ENCODE measurements around the gene GPS2.

The GPS2 gene

GRCh38 chr17:7348478-7349242, 33.5 kb upstream of the GPS2 start:
- no peaks in the 10 kb centered on the region for H3K4me1 ChIP-seq (ENCODE audit: insufficient read depth, low read length, poor library complexity, severe bottlenecking)
- no peak overlapping the region for H3K9ac ChIP-seq (ENCODE audit: low read depth, low read length, poor library complexity, severe bottlenecking)
- peaks cover 17% of the 10 kb centered on the region for H4K20me1 ChIP-seq (ENCODE audit: insufficient read depth, low read length, poor library complexity, severe bottlenecking)
- H2AFZ ChIP-seq (ENCODE audit: low read length) = no peak overlapping the region
- peaks cover 29% of the 10 kb centered on the region; the same call in 1 of the 2 replicates for H3K36me3 ChIP-seq (ENCODE audit: insufficient read depth, low read length)
- H3K9me2 ChIP-seq (replicated peaks; ENCODE audit: low read depth, low read length) = no peaks in the 10 kb centered on the region
- no peak overlapping the region for H3K4me3 ChIP-seq (ENCODE audit: low read length, poor library complexity, severe bottlenecking)
- no peaks in the 10 kb centered on the region for H3K27me3 ChIP-seq (ENCODE audit: insufficient read depth, low read length, poor library complexity, severe bottlenecking)
- H3K9me3 ChIP-seq (ENCODE audit: insufficient read depth, low read depth, low read length) = no peaks in the 10 kb centered on the region
- H3F3A ChIP-seq (ENCODE audit: low read depth) = no peaks in the 10 kb centered on the region
- no peak overlapping the region for H3K4me2 ChIP-seq (ENCODE audit: low read depth, low read length, poor library complexity, severe bottlenecking)
- no peaks in the 10 kb centered on the region for H3K79me2 ChIP-seq (ENCODE audit: insufficient read depth, low read length)
- TF ChIP-seq CTCF (conservative IDR thresholded peaks at IDR 0.05; ENCODE audit: low read length) (no peak), EZH2phosphoT487 (IDR thresholded peaks at IDR 0.05; ENCODE audit: borderline replicate concordance) (no peak)

GRCh38 chr17:7347630-7348477, 32.7 kb upstream of the GPS2 start:
- Histone ChIP-seq H4K20me1 (ENCODE audit: insufficient read depth, low read length, poor library complexity, severe bottlenecking) (peaks cover 17% of the 10 kb centered on the region), H3K4me3 (ENCODE audit: low read length, poor library complexity, severe bottlenecking) (no peak overlapping the region), H3K9me2 (replicated peaks; ENCODE audit: low read depth, low read length) (no peaks in the 10 kb centered on the region), H3K4me2 (ENCODE audit: low read depth, low read length, poor library complexity, severe bottlenecking) (no peak overlapping the region), H3K4me1 (ENCODE audit: insufficient read depth, low read length, poor library complexity, severe bottlenecking) (no peaks in the 10 kb centered on the region), H3K9ac (ENCODE audit: low read depth, low read length, poor library complexity, severe bottlenecking) (no peak overlapping the region), H3F3A (ENCODE audit: low read depth) (no peaks in the 10 kb centered on the region), H3K36me3 (ENCODE audit: insufficient read depth, low read length) (peaks cover 33% of the 10 kb centered on the region; the same call in 1 of the 2 replicates), H3K27me3 (ENCODE audit: insufficient read depth, low read length, poor library complexity, severe bottlenecking) (no peaks in the 10 kb centered on the region), H3K9me3 (ENCODE audit: insufficient read depth, low read depth, low read length) (no peaks in the 10 kb centered on the region), H2AFZ (ENCODE audit: low read length) (no peak overlapping the region), H3K79me2 (ENCODE audit: insufficient read depth, low read length) (no peaks in the 10 kb centered on the region)
- no peak for TF ChIP-seq CTCF (conservative IDR thresholded peaks at IDR 0.05; ENCODE audit: low read length)
- TF ChIP-seq EZH2phosphoT487 (IDR thresholded peaks at IDR 0.05; ENCODE audit: borderline replicate concordance) = no peak

GRCh38 chr17:7346761-7347614, 31.8 kb upstream of the GPS2 start:
- no peaks in the 10 kb centered on the region for H3K27me3 ChIP-seq (ENCODE audit: insufficient read depth, low read length, poor library complexity, severe bottlenecking)
- H3F3A ChIP-seq (ENCODE audit: low read depth) = no peaks in the 10 kb centered on the region
- H2AFZ ChIP-seq (ENCODE audit: low read length) = no peak overlapping the region
- H3K4me2 ChIP-seq (ENCODE audit: low read depth, low read length, poor library complexity, severe bottlenecking) = no peak overlapping the region
- H3K4me1 ChIP-seq (ENCODE audit: insufficient read depth, low read length, poor library complexity, severe bottlenecking) = no peaks in the 10 kb centered on the region
- no peak overlapping the region for H3K9ac ChIP-seq (ENCODE audit: low read depth, low read length, poor library complexity, severe bottlenecking)
- H3K9me2 ChIP-seq (replicated peaks; ENCODE audit: low read depth, low read length) = no peaks in the 10 kb centered on the region
- peaks cover 3% of the 10 kb centered on the region; the same call in 1 of the 2 replicates for H3K79me2 ChIP-seq (ENCODE audit: insufficient read depth, low read length)
- no peak for TF ChIP-seq EZH2phosphoT487 (IDR thresholded peaks at IDR 0.05; ENCODE audit: borderline replicate concordance)
- no peak for TF ChIP-seq CTCF (conservative IDR thresholded peaks at IDR 0.05; ENCODE audit: low read length)
- peaks cover 17% of the 10 kb centered on the region for H4K20me1 ChIP-seq (ENCODE audit: insufficient read depth, low read length, poor library complexity, severe bottlenecking)
- no peaks in the 10 kb centered on the region for H3K9me3 ChIP-seq (ENCODE audit: insufficient read depth, low read depth, low read length)
- no peak overlapping the region for H3K4me3 ChIP-seq (ENCODE audit: low read length, poor library complexity, severe bottlenecking)
- peaks cover 34% of the 10 kb centered on the region; the same call in 1 of the 2 replicates for H3K36me3 ChIP-seq (ENCODE audit: insufficient read depth, low read length)

Measured in Loucy (cell line).